Erythroblast (primary cell): Measurements from ENCODE around the gene ADRB1.

Source experiments
- GATA1 ChIP-seq: IDR thresholded peaks from 2 replicates; pipeline ENCODE4 v1.6.1; 2011; ENCODE audit warnings: low read depth, mild to moderate bottlenecking, control low read depth, low read length, moderate library complexity
- POLR2A ChIP-seq: IDR thresholded peaks from 2 replicates; pipeline ENCODE4 v1.6.1; 2011; ENCODE audit warnings: mild to moderate bottlenecking, low read length

DNA sequence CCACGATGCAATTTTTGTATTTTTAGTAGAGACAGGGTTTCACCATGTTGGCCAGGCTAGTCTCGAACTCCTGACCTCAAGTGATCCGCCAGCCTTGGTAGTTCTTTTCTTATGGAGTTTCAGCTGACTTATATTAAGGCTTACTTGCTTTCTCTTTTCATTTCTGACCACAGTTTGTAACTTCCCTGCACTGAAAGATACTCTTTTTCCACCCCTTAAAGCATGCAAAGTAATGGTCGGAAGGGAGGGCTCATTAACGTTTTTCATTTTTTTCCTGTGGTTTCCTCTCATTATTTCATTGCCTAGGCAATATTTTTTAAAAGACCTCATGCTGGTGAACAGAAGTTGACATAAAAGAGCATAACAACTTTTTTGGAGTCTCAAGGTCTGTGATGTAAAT is 27.0 kb downstream of the ADRB1 start:
- no peak for TF ChIP-seq POLR2A
- no peak for TF ChIP-seq GATA1
